Measurements from ENCODE around the gene FAM20A.

DNA sequence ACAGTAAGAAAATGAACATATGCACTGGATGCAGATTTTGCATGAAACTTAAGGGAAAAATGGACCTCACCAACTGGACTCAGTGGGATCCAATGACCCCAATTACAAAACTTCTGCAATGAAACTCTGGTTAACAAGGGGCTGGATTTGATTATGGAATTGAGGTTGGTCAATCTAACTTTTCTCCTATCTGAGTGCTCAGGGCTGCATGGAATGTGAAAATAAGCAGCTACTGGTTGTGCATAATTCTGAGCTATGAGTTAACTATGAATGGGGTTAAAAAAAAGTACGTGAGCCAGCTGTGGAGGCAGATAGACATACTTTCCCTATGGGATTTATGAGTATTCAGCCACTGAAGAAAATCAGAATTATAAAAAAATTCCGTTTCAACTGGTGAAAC, 9.2 kb downstream of the FAM20A start:
- no peak for TF ChIP-seq EZH2 (IDR thresholded peaks at IDR 0.05; ENCODE audit: low read length, missing control alignments)
- TF ChIP-seq, protein P1, sequence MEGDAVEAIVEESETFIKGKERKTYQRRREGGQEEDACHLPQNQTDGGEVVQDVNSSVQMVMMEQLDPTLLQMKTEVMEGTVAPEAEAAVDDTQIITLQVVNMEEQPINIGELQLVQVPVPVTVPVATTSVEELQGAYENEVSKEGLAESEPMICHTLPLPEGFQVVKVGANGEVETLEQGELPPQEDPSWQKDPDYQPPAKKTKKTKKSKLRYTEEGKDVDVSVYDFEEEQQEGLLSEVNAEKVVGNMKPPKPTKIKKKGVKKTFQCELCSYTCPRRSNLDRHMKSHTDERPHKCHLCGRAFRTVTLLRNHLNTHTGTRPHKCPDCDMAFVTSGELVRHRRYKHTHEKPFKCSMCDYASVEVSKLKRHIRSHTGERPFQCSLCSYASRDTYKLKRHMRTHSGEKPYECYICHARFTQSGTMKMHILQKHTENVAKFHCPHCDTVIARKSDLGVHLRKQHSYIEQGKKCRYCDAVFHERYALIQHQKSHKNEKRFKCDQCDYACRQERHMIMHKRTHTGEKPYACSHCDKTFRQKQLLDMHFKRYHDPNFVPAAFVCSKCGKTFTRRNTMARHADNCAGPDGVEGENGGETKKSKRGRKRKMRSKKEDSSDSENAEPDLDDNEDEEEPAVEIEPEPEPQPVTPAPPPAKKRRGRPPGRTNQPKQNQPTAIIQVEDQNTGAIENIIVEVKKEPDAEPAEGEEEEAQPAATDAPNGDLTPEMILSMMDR (conservative IDR thresholded peaks at IDR 0.05 in 1 of 2, IDR thresholded peaks at IDR 0.05 in 1 of 2; ENCODE audit: low read depth in 1 of 2, low read length in 2 of 2) = no peak

All from fibroblast of lung (primary cell).